ENCODE measurements around the gene VIPAS39. TPM values are rescaled to one million over a fixed set of nuclear protein-coding genes. Genes with fewer than 3 reads are reported as not detected.

Gene VIPAS39
- total and polyA plus RNA-seq, 2 of the 13 experiments (the other 11 are each of a cell fraction or from before 2014, with no cell fraction given) = 13.3 to 21.5 TPM

DNA sequence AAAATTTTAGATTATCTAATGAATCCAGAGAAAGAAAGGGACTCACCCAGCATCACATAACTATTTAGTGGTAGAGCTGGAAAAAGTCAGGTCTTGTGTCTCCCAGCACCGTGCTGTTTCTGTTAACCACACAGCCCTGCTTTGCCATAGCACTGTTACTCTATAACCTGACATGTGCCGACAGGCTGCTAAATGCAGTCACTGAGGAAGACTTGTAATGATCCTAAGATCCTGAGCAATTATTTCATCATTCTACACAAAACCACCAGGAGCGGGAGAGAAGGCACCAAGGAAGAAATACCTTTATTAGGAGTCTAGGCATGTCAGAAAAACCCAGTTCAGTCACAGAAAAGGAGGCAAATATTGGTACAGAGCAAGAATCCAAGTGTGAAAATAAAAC lies 31.0 kb downstream of the VIPAS39 start:
- Histone ChIP-seq H3K27me3 (ENCODE audit: control insufficient read depth in 1 of 2, insufficient read depth in 2 of 2, low read length in 2 of 2) (no peaks in the 10 kb centered on the region), H3K9ac (ENCODE audit: insufficient read depth, low read depth, low read length) (no peak overlapping the region), H3K27ac (ENCODE audit: extremely low read length, insufficient read depth, low read length) (no peak overlapping the region), H3K4me3 (replicated peaks in 1 of 3; ENCODE audit: insufficient read depth in 1 of 3, low read depth in 2 of 3, low read length in 3 of 3) (no peak overlapping the region), H3K4me1 (ENCODE audit: insufficient read depth, low read length) (no peaks in the 10 kb centered on the region), H4K20me1 (ENCODE audit: insufficient read depth, low read length) (no peaks in the 10 kb centered on the region), H3K9me3 (ENCODE audit: low read length) (no peaks in the 10 kb centered on the region), H3K36me3 (replicated peaks in 1 of 2; ENCODE audit: control insufficient read depth in 1 of 2, insufficient read depth in 2 of 2, low read length in 2 of 2) (peaks cover 6 to 56% of the 10 kb centered on the region in 2 experiments), H3K79me2 (ENCODE audit: insufficient read depth, low read length) (no peaks in the 10 kb centered on the region), H3K4me2 (ENCODE audit: low read depth, low read length) (no peak overlapping the region), H2AFZ (ENCODE audit: low read length) (no peak overlapping the region)
- CTCF ChIA-PET (ENCODE audit: low intra/inter-chr PET ratio, low total read pairs) = no interaction called here
- no peak for DNase-seq (ENCODE audit: low spot score)
- in situ Hi-C loops (cut with HindIII; ENCODE audit: extremely low pct_ligation_motif_present, low pct_unique_long_range_greater_than_20kb) (no loop called here), intact Hi-C loops (cut with micrococcal nuclease; ENCODE audit: unreplicated experiment) (no loop called here)
- no peak for FAIRE-seq
- BruUV-seq (replicated peaks) = no TSS peak
- WGBS (ENCODE audit: low lambda C conversion rate) = 99% methylated on average over 3 of the region's 3 CpGs
- no peak for ATAC-seq
- TF ChIP-seq, protein P1, sequence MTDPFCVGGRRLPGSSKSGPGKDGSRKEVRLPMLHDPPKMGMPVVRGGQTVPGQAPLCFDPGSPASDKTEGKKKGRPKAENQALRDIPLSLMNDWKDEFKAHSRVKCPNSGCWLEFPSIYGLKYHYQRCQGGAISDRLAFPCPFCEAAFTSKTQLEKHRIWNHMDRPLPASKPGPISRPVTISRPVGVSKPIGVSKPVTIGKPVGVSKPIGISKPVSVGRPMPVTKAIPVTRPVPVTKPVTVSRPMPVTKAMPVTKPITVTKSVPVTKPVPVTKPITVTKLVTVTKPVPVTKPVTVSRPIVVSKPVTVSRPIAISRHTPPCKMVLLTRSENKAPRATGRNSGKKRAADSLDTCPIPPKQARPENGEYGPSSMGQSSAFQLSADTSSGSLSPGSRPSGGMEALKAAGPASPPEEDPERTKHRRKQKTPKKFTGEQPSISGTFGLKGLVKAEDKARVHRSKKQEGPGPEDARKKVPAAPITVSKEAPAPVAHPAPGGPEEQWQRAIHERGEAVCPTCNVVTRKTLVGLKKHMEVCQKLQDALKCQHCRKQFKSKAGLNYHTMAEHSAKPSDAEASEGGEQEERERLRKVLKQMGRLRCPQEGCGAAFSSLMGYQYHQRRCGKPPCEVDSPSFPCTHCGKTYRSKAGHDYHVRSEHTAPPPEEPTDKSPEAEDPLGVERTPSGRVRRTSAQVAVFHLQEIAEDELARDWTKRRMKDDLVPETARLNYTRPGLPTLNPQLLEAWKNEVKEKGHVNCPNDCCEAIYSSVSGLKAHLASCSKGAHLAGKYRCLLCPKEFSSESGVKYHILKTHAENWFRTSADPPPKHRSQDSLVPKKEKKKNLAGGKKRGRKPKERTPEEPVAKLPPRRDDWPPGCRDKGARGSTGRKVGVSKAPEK (CRISPR knock-in tag; IDR thresholded peaks at IDR 0.05; ENCODE audit: borderline replicate concordance) = no peak
- TF ChIP-seq, protein P2, sequence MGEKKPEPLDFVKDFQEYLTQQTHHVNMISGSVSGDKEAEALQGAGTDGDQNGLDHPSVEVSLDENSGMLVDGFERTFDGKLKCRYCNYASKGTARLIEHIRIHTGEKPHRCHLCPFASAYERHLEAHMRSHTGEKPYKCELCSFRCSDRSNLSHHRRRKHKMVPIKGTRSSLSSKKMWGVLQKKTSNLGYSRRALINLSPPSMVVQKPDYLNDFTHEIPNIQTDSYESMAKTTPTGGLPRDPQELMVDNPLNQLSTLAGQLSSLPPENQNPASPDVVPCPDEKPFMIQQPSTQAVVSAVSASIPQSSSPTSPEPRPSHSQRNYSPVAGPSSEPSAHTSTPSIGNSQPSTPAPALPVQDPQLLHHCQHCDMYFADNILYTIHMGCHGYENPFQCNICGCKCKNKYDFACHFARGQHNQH (CRISPR knock-in tag; IDR thresholded peaks at IDR 0.05) = no peak
- no peak for TF ChIP-seq SP140L (CRISPR knock-in tag; IDR thresholded peaks at IDR 0.05; ENCODE audit: borderline replicate concordance)
- no peak for TF ChIP-seq RCOR2 (CRISPR knock-in tag; IDR thresholded peaks at IDR 0.05)
- TF ChIP-seq, protein P3, sequence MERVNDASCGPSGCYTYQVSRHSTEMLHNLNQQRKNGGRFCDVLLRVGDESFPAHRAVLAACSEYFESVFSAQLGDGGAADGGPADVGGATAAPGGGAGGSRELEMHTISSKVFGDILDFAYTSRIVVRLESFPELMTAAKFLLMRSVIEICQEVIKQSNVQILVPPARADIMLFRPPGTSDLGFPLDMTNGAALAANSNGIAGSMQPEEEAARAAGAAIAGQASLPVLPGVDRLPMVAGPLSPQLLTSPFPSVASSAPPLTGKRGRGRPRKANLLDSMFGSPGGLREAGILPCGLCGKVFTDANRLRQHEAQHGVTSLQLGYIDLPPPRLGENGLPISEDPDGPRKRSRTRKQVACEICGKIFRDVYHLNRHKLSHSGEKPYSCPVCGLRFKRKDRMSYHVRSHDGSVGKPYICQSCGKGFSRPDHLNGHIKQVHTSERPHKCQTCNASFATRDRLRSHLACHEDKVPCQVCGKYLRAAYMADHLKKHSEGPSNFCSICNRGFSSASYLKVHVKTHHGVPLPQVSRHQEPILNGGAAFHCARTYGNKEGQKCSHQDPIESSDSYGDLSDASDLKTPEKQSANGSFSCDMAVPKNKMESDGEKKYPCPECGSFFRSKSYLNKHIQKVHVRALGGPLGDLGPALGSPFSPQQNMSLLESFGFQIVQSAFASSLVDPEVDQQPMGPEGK (CRISPR knock-in tag; IDR thresholded peaks at IDR 0.05) = no peak
- no peak for TF ChIP-seq ZNF660 (CRISPR knock-in tag; IDR thresholded peaks at IDR 0.05; ENCODE audit: borderline replicate concordance, low read depth)
- no peak for TF ChIP-seq MYNN (CRISPR knock-in tag; IDR thresholded peaks at IDR 0.05; ENCODE audit: low read depth)
- TF ChIP-seq, protein P4, sequence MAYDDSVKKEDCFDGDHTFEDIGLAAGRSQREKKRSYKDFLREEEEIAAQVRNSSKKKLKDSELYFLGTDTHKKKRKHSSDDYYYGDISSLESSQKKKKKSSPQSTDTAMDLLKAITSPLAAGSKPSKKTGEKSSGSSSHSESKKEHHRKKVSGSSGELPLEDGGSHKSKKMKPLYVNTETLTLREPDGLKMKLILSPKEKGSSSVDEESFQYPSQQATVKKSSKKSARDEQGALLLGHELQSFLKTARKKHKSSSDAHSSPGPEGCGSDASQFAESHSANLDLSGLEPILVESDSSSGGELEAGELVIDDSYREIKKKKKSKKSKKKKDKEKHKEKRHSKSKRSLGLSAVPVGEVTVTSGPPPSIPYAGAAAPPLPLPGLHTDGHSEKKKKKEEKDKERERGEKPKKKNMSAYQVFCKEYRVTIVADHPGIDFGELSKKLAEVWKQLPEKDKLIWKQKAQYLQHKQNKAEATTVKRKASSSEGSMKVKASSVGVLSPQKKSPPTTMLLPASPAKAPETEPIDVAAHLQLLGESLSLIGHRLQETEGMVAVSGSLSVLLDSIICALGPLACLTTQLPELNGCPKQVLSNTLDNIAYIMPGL (CRISPR knock-in tag; IDR thresholded peaks at IDR 0.05; ENCODE audit: borderline replicate concordance in 1 of 2, low read depth in 1 of 2) = no peak
- TF ChIP-seq POLR2AphosphoS5 (IDR thresholded peaks at IDR 0.05; ENCODE audit: low read depth, low read length) = no peak
- TF ChIP-seq, protein P5, sequence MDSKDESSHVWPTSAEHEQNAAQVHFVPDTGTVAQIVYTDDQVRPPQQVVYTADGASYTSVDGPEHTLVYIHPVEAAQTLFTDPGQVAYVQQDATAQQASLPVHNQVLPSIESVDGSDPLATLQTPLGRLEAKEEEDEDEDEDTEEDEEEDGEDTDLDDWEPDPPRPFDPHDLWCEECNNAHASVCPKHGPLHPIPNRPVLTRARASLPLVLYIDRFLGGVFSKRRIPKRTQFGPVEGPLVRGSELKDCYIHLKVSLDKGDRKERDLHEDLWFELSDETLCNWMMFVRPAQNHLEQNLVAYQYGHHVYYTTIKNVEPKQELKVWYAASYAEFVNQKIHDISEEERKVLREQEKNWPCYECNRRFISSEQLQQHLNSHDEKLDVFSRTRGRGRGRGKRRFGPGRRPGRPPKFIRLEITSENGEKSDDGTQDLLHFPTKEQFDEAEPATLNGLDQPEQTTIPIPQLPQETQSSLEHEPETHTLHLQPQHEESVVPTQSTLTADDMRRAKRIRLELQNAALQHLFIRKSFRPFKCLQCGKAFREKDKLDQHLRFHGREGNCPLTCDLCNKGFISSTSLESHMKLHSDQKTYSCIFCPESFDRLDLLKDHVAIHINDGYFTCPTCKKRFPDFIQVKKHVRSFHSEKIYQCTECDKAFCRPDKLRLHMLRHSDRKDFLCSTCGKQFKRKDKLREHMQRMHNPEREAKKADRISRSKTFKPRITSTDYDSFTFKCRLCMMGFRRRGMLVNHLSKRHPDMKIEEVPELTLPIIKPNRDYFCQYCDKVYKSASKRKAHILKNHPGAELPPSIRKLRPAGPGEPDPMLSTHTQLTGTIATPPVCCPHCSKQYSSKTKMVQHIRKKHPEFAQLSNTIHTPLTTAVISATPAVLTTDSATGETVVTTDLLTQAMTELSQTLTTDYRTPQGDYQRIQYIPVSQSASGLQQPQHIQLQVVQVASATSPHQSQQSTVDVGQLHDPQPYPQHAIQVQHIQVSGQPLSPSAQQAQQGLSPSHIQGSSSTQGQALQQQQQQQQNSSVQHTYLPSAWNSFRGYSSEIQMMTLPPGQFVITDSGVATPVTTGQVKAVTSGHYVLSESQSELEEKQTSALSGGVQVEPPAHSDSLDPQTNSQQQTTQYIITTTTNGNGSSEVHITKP (CRISPR knock-in tag; IDR thresholded peaks at IDR 0.05; ENCODE audit: low read depth) = no peak
- POLR2A ChIA-PET = no interaction called here
